ENCODE measurements around the gene ZFPL1. TPM values are rescaled to one million over a fixed set of nuclear protein-coding genes. Genes with fewer than 3 reads are reported as not detected.

Gene ZFPL1
- total RNA-seq, 1 donor from 2014 or later, result 37.9 TPM

DNA sequence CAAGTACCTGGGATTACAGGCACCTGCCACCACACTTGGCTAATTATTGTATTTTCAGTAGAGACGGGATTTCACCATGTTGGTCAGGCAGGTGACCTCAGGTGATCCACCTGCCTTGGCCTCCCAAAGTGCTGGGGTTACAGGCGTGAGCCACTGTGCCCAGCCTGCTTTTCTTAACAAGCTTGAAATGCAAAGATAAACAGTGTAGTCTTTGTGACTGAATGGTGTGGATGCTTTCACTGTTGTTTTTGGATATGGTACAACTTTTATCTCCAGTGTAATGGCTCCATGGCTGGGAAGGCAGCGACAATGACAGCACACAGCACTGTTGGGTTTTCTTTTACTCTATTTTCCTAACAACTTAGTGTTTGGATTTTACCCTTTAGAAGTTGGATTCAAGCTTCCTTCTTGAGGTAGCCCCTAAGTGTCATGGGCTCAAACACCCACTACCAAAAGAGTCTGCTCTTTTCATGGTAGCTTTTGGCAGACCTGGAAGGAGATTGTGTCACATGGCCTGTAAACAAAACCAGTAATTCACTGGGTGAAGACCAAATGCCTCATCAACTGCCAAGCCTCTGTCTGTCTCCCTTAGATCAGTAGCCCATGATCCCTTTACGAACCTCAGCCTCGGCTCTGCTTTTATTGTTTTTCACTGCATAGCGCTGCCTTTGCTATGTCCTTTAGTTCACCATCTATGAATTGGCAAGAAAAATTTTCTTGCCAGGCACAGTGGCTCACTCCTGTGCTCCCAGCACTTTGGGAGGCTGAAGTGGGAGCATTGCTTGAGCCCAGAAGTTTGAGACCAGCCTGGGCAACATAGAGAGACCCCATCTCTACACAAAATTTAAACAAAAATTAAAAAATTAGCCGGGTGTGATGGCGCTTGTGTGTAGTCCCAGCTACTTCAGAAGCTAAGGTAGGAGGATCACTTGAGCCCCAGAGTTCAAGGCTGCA is 18.4 kb downstream of the ZFPL1 start:
- DNase-seq (ENCODE audit: low read depth) (no peak), FAIRE-seq (no peak)
- Mint-ChIP-seq H3K4me1 (ENCODE audit: low read depth, unreplicated experiment) (peaks cover 13% of the 10 kb centered on the region), H3K27ac (ENCODE audit: unreplicated experiment) (no peak overlapping the region), H3K4me3 (ENCODE audit: unreplicated experiment) (no peak overlapping the region), H3K9me3 (ENCODE audit: unreplicated experiment) (no peaks in the 10 kb centered on the region), H3K27me3 (ENCODE audit: low read depth, unreplicated experiment) (no peaks in the 10 kb centered on the region), H3K36me3 (ENCODE audit: low read depth, unreplicated experiment) (peaks cover 4% of the 10 kb centered on the region)
- Histone ChIP-seq H3K79me2 (ENCODE audit: insufficient read depth, low read length) (peaks cover 47% of the 10 kb centered on the region), H3K27me3 (ENCODE audit: insufficient read depth, low read length) (no peaks in the 10 kb centered on the region), H3K9me3 (ENCODE audit: insufficient read depth, low read depth, low read length) (no peaks in the 10 kb centered on the region), H4K20me1 (ENCODE audit: insufficient read depth, low read length) (peaks cover 61% of the 10 kb centered on the region), H3K4me2 (ENCODE audit: low read length) (peak overlapping the region; percentile 42), H3K36me3 (ENCODE audit: insufficient read depth, low read length) (no peaks in the 10 kb centered on the region), H2AFZ (ENCODE audit: low read depth, low read length) (no peak overlapping the region), H3K27ac (ENCODE audit: low read depth, low read length) (no peak overlapping the region), H3K4me1 (ENCODE audit: insufficient read depth, low read length) (peaks cover 15% of the 10 kb centered on the region), H3K4me3 (ENCODE audit: insufficient read depth, low read depth, low read length) (no peak overlapping the region), H3K9ac (ENCODE audit: low read length) (no peak overlapping the region)
- TF ChIP-seq, protein P1, sequence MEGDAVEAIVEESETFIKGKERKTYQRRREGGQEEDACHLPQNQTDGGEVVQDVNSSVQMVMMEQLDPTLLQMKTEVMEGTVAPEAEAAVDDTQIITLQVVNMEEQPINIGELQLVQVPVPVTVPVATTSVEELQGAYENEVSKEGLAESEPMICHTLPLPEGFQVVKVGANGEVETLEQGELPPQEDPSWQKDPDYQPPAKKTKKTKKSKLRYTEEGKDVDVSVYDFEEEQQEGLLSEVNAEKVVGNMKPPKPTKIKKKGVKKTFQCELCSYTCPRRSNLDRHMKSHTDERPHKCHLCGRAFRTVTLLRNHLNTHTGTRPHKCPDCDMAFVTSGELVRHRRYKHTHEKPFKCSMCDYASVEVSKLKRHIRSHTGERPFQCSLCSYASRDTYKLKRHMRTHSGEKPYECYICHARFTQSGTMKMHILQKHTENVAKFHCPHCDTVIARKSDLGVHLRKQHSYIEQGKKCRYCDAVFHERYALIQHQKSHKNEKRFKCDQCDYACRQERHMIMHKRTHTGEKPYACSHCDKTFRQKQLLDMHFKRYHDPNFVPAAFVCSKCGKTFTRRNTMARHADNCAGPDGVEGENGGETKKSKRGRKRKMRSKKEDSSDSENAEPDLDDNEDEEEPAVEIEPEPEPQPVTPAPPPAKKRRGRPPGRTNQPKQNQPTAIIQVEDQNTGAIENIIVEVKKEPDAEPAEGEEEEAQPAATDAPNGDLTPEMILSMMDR (IDR thresholded peaks at IDR 0.05; ENCODE audit: insufficient read depth, low read depth, low read length), result no peak
- TF ChIP-seq EZH2 (IDR thresholded peaks at IDR 0.05; ENCODE audit: insufficient read depth, low read length), result no peak

DNA sequence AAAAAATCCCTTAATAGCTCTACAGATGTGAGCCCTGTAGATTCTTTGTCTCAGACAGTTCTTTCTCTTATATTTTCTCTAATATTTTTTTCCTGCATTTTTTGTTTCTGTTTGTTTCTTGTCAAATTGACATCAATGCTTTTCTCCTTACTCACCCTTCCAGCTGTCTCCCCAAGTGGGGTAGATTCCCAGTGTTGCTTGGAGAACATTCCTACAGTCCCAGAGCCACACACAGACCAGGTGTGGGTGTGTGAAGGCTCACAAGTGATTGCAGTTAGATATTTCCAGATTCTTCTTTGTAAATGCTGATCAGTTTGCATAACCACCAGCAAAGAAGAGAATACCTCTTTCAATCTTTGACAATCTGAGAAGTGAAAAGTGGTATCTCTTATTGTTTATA is 19.5 kb downstream of the ZFPL1 start:
- no peak overlapping the region for H3K27ac ChIP-seq (ENCODE audit: low read depth, low read length)

More for the DNA sequence above, 19.5 kb downstream of the ZFPL1 start:
- H3K27me3 Mint-ChIP-seq (ENCODE audit: low read depth, unreplicated experiment), result no peaks in the 10 kb centered on the region
- H3K36me3 Mint-ChIP-seq (ENCODE audit: low read depth, unreplicated experiment), result peaks cover 4% of the 10 kb centered on the region
- DNase-seq (ENCODE audit: low read depth), result no peak
- no peak overlapping the region for H3K4me3 ChIP-seq (ENCODE audit: insufficient read depth, low read depth, low read length)
- no peak for TF ChIP-seq EZH2 (IDR thresholded peaks at IDR 0.05; ENCODE audit: insufficient read depth, low read length)
- TF ChIP-seq, protein P1 (IDR thresholded peaks at IDR 0.05; ENCODE audit: insufficient read depth, low read depth, low read length), result no peak
- peaks cover 13% of the 10 kb centered on the region for H3K4me1 Mint-ChIP-seq (ENCODE audit: low read depth, unreplicated experiment)
- H3K36me3 ChIP-seq (ENCODE audit: insufficient read depth, low read length), result no peaks in the 10 kb centered on the region
- no peaks in the 10 kb centered on the region for H3K27me3 ChIP-seq (ENCODE audit: insufficient read depth, low read length)
- H3K9me3 Mint-ChIP-seq (ENCODE audit: unreplicated experiment), result no peaks in the 10 kb centered on the region
- H2AFZ ChIP-seq (ENCODE audit: low read depth, low read length), result no peak overlapping the region
- no peaks in the 10 kb centered on the region for H3K9me3 ChIP-seq (ENCODE audit: insufficient read depth, low read depth, low read length)
- H3K9ac ChIP-seq (ENCODE audit: low read length), result no peak overlapping the region
- peak overlapping the region; percentile 18 for H3K27ac Mint-ChIP-seq (ENCODE audit: unreplicated experiment)
- FAIRE-seq, result no peak
- H3K79me2 ChIP-seq (ENCODE audit: insufficient read depth, low read length), result peaks cover 38% of the 10 kb centered on the region
- H3K4me2 ChIP-seq (ENCODE audit: low read length), result no peak overlapping the region
- peak overlapping the region; percentile 21 for H3K4me3 Mint-ChIP-seq (ENCODE audit: unreplicated experiment)
- H4K20me1 ChIP-seq (ENCODE audit: insufficient read depth, low read length), result peaks cover 56% of the 10 kb centered on the region
- H3K4me1 ChIP-seq (ENCODE audit: insufficient read depth, low read length), result peaks cover 15% of the 10 kb centered on the region

Measured in astrocyte (in vitro differentiated cells and primary cell).